HTR-8/SVneo (cell line): ENCODE results near the gene SCML1.
A peak's percentile ranks its signal among the peaks of the same experiment; 100 is the strongest.

Source experiments
- DNase-seq: peaks from one replicate; pipeline ENCODE4 v3.0.0; 2011; ENCODE audit warnings: low spot score, mixed read lengths; ENCODE audit not compliant: insufficient read length
- FAIRE-seq: peaks from 2 replicates; lab custom pipeline; 2011; peaks lifted over from hg19 to GRCh38; lab: Jason Lieb, UNC

The SCML1 gene

DNA sequence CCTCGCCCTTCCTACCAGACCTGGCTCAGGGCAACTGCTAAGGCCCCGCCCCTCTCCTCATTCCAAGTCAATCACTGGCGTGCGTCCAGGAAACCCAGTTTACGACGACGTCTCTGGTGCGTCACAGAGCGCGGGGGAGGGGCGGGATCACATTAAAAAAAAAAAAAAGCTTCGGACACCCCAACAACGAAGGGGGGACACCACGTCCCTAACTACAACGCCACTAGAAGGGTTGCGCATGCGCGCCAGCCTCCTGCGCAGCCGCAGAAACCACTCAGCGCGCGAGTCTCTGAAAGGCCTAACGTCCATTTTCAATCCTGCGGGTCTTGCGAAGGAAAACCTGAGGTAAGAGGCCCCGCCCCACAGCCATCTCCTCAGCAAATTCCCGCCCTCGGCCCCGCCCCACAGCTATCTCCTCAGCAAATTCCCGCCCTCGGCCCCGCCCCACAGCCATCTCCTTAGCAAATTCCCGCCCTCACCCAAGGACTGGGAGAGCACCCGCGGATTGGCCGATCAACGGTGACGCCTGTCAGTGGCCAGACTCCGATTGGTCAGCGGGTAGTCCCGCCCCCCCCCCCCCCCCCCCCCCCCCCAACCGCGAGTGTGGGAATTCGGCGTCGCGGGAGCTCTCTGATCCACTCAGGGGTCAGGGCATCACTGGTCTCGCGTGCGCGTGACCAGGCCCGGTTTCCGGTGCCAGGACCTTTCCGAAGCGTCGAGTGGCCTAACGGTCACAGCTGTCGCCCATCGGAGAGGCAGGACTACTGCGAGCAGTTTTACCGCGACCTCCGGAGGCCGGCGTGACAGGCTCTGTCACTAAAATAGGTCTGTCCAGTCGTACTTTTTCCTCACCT is at the start of gene SCML1:
SCML1 (plus strand) TSS at position 638 of the 854 bp plus-strand sequence. CDS start 6,694 bp downstream, outside the sequence.
- DNase-seq (peak; percentile 61), FAIRE-seq (no peak)

- FAIRE-seq (no peak), DNase-seq (no peak)
These were observed 49.6 kb upstream of the SCML1 start for GRCh38 chrX:17687648-17688047.

DNA sequence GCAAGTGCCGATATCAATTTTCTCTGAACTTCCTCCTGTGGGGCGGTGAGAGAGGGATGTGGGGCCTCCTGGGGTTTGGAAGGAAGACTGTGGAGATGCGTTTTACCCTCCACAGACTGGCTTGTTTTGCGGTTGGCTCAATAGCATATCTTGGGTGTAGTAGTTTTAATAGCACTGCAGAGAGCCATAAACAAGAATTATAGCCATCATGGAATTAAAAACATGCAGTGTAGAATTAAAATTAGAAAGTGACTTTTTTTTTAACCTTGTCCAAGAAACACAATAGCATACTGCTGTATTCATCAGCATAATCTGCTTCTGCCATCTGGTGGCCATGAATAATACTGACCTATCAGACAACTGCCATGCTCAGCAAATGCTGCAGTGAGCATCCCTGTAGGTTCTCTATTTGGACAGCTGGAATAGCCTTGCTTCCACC is 47.3 kb upstream of the SCML1 start:
- DNase-seq, result peak; percentile 42
- FAIRE-seq, result no peak

DNA sequence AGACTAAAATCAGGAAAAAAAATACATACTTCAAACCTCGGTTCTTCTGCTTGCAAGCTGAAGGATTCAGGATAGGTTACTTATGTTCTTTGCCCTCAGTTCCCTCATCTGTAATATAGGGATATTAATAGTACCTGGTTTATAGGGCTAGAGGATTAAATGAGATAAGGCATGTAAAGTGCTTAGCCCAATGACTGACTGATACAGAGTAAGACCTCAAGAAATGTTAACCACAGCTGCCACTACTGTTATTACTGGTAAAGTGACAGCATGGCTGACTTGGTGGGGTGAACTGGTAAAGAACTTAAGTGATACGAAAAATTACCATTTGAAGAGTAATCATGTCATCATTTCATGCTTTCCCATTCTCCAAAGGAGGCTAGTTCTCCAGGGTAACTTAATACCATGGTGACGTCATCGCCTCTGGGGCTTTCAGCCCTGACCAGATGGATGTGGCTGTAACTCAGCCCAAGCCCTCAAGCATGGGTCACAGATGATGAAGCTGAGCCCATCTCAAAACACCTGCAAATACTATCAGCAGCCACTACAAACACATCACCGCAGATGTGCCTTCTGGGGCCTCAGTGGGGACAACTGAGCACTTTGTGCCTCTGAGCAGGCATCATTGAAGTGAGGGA is 44.5 kb upstream of the SCML1 start:
- FAIRE-seq, result no peak
- peak; percentile 27 for DNase-seq

GRCh38 chrX:17697191-17697590 is 40.1 kb upstream of the SCML1 start:
- no peak for DNase-seq
- FAIRE-seq, result no peak

DNA sequence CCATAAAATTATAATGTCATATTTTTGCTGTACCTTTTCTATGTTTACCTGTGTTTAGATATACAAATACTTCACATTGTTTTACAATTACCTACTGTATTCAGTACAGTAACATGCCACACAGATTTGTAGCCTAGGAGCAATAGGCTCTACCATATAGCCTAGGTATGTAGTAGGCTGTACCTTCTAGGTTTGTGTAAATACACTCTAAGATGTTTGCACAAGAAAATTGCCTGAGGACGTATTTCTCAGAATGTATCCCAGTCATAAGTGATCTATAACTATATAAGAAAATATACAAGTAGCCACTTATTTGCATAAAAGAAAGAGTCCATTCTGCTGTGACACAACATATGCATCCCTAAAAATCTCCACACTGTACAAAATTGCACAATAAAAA is 36.3 kb upstream of the SCML1 start:
- peak; percentile 9 for FAIRE-seq

DNA sequence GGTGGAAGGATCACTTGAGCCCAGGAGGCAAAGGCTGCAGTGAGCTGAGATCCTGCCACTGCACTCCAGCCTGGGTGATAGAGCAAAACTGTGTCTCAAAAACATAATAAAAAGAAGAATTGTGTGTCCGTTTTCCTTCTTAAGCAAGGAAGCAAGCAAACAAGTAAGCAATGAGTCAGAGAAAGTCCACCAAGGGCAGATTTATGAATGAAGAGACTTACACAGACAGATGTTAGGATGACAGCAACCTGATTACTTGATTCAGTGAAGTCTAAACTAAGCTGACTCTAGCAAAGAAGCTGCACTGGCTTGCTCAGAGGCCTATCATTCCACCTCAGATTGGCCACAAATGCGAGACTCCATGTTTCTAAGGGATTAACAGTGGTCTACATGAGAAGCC is 34.1 kb upstream of the SCML1 start:
- FAIRE-seq (no peak), DNase-seq (no peak)

More for the DNA sequence above, 36.3 kb upstream of the SCML1 start:
- DNase-seq, result no peak

- no peak for FAIRE-seq
These were observed 32.1 kb upstream of the SCML1 start for GRCh38 chrX:17705211-17705610.

DNA sequence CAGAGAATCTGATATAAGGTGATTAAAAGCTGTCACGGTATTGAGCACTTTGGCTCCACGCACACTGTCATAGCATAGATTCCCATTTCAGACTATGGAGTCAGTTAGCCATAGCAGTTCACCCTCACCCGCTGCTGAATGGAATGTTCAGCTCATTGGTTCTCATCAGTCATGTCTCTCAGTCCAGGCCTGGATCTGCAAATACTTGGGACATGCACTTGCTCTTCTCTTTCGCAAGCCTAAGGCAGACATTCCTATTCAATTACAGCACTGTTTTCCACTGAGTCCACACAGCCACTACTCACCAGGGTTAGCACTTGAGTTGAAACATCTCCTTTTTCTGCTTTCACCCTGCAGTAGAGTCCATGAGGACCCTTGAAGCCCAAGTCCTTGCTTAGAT is 30.6 kb upstream of the SCML1 start:
- FAIRE-seq (no peak), DNase-seq (peak; percentile 23)

More at GRCh38 chrX:17705211-17705610, 32.1 kb upstream of the SCML1 start:
- no peak for DNase-seq

GRCh38 chrX:17707731-17708130 is 29.6 kb upstream of the SCML1 start:
- no peak for FAIRE-seq
- DNase-seq, result no peak

- FAIRE-seq, result no peak
- DNase-seq, result no peak
These were observed 26.4 kb upstream of the SCML1 start for GRCh38 chrX:17710871-17711301.

- FAIRE-seq (no peak), DNase-seq (no peak)
These were observed 24.0 kb upstream of the SCML1 start for GRCh38 chrX:17713288-17713687.

DNA sequence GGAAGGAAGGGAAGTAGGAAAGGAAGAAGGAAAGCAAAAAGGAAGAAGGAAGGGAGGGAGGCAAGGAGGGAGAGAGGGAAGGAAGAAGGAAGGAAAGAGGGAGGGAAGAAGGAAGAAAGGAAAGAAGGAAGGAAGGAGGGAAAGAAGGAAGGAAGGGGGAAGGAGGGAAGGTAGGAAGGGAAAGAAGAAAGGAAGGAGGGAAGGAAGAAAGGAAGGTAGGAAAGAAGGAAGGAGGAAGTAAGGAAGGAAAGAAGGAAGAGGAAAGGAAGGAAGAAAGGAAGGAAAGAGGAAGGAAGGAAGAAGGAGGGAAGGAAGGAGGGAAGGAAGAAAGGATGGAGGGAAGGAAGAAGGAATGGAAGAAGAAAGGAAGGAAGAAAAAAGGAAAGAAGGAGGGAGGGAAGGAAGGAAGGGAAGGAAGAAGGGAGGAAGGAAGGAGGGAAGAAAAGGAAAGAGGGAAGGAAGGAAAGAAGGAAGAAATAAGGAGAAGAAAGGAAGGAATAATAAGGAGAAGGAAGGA is 18.6 kb upstream of the SCML1 start:
- FAIRE-seq (no peak), DNase-seq (no peak)

GRCh38 chrX:17719711-17720110 is 17.6 kb upstream of the SCML1 start:
- DNase-seq (no peak), FAIRE-seq (no peak)

DNA sequence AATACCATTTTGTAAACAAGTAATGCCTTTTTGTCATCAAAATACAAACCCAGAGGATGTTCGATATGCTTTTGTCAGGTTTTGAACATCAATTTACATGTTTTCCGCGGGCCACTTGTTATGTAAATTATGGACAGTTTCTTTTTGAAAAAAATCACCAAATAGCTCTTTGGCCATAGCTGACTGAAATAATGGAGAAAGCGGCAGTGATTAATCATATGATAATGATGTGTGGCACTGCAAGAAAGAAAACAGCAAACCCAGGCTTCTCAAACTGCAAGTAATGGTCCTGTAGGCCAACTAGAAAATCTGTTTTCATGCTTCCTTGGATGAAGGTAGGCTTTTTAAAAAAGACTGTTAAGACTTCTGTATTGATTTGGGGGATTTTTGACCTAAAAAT is 15.6 kb upstream of the SCML1 start:
- FAIRE-seq, result no peak
- no peak for DNase-seq

DNA sequence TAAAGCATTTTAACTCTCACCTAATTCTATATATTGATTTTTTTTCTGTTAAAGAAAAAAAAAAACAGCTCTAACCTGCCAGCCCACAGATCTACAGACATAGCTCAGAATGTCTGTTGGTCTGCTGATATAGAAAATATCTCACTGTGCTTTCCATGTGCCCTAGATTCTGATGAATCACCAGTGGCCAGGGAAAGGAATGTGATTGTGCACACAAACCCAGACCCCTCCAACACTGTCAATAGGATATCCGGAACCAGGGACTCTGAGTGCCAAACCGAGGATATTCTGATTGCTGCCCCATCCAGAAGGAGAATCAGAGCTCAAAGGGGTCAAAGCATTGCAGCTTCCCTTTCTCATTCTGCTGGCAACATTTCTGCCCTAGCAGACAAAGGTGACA is 12.1 kb upstream of the SCML1 start:
- no peak for DNase-seq
- no peak for FAIRE-seq

- DNase-seq (no peak), FAIRE-seq (no peak)
These were observed 5.0 kb upstream of the SCML1 start for GRCh38 chrX:17732138-17732783.

DNA sequence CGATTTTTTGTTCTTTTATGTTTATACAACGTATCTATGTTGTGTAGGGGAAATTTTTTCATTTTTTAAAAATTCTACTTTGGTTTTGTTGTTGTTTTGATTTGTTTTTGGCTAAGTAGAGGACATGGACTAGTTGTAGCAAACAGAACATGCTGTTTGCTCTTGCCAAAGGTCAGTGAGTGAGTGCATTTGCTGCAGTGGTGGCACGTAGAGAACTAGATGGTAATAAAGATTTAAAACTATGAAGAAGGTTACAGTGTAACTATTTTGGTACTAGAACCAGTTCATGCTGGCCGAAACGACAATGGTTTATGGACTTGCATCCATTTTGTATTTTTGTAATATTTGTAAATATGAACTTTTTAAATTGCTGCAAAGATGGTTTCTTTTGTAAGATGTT is 1.9 kb upstream of the SCML1 start:
- FAIRE-seq, result no peak

DNA sequence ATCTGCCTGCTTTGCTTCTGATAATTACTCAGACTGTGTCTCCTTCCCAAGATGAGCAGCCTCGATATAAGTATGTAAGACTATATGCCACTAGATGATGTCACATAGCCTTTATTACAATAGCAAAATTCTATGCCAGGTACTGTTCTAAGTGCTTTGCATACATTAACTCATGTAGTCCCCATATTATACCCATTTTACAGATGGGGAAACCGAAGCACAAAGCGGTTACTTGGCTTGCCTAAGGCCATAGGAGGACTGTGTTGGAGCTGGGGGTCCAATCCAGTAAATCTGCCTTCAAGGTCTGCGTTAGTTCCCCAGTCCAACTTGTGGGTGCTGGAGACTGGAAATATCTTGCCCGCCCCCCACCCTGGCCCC is 826 bp upstream of the SCML1 start:
- peak; percentile 33 for FAIRE-seq
- no peak for DNase-seq

More for the DNA sequence above, 1.9 kb upstream of the SCML1 start:
- no peak for DNase-seq

GRCh38 chrX:17737710-17737985 is 355 bp downstream of the SCML1 start:
- no peak for DNase-seq
- no peak for FAIRE-seq
